HG03097 (cell line): ENCODE results near the gene RAB40C.
"Not testable (repeated sequence)": the region's sequence is repeated elsewhere in the genome, so short reads cannot be mapped to it uniquely, and the experiment has no call there.

Source experiments
- ATAC-seq: cut with Tn5 transposase; IDR thresholded peaks from one replicate; pipeline ENCODE4 v1.9.1; 2021; ENCODE audit not compliant: unreplicated experiment, low FRiP score

RAB40C gene

GRCh38 chr16:588889-589657 is 793 bp upstream of the RAB40C start:
- ATAC-seq: peak; percentile 65

DNA sequence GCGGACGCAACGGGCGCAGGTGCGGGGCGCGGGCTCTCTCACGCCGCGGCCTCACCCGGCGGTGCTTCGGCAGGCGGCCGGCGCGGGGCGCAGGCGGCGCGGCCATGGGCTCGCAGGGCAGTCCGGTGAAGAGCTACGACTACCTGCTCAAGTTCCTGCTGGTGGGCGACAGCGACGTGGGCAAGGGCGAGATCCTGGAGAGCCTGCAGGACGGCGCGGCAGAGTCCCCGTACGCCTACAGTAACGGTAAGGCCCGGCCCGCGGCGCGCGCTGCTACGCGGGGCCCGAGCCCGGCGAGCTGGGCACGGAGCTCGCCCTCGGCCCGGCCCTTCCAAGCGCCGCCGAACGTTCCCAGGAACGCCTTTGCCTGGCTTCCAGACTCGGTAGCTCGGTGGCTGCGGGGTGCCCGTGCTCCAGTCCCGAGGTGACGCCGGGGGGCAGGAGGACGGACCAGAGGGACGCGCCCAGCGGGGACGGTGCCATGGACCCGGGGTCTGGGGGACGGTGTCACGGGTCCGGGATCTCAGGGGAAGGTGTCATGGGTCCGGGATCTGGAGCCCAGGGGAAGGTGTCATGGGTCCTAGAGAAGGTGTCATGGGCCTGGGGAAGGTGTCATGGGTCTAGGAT is 435 bp downstream of the RAB40C start:
- ATAC-seq: peak; percentile 1

- no peak for ATAC-seq
These were observed 942 bp downstream of the RAB40C start for GRCh38 chr16:590815-591200.

- ATAC-seq: no peak
These were observed 1.4 kb downstream of the RAB40C start for GRCh38 chr16:591231-591630.

GRCh38 chr16:591892-592517 is 2.1 kb downstream of the RAB40C start:
- ATAC-seq: no peak

DNA sequence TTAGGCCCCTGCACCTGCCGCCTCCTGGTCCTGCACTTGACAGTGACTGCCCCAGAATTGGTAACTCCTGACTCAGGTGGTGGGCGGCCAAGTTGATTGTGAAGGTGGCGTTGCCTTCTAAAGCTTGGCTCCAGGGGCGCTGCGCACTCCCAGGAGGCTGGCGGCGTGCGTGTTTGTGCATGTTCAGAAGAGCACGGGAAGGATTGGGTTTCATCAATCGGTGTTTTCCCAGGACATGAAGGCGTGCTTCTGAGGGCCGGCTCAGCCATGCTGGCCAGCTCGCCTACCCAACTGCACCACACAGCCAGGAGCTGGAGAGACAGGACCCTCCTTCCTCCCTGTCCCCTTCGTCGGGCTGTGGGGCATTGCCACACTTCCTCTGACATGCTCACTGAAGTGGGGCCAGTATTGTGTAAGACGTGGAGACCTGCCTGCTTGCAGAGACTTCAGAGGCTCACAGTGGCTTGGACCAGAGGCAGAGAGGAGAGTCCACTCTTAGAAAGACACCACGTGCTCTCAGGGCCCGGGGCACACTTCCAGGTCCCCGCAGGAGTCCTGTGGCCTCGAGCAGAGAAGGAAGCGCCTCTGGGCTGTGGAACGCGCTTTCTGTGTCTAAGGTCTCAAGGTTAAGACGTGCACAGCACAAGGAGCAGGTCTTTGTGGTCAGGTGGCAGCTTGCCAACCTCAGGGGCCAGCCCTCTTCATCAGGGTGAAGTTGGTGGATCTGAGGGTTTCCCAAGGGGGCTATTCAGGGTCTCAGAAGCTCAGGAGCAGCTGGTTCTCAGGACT is 2.8 kb downstream of the RAB40C start:
- ATAC-seq: no peak

DNA sequence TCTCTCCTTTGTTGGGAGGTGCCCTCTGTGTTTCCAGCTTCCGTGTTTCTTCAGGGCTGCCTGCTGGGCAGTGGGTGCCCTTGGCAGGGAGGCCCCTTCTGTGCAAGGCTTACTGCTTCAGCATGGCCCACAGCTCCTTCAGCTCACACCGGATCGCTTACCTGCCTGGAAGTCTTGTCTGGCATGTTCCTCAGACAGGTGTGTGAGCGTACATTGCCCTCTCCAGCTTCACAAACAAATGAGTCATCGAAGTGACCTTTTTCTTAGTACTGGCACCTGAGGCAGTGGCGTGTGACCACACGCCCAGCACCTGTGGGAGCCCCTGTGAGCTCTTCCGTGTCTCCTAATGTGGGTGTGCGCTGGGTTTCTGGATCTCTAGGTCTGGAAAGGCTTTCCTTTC is 3.5 kb downstream of the RAB40C start:
- ATAC-seq: no peak

DNA sequence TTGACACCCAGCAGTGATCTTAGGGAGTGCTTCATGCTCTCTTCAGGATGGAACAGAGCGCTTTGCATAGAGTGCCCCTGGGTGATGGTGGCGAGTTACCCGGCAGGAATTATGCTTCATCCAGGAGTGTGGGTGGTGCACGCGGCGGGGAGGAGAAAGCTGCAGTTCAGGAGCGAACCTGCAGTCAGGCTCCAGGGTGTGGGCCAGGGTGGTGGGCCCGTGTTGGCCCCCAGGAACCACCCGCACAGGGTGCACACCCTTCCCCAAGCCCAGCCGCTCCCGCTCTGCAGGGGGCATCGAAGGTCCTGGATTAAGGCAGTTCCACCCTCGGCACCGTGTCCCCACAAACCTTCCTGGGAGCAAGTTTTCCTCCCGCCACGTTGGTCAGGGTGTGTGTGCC is 3.9 kb downstream of the RAB40C start:
- no peak for ATAC-seq

GRCh38 chr16:595094-595528 is 5.2 kb downstream of the RAB40C start:
- no peak for ATAC-seq

DNA sequence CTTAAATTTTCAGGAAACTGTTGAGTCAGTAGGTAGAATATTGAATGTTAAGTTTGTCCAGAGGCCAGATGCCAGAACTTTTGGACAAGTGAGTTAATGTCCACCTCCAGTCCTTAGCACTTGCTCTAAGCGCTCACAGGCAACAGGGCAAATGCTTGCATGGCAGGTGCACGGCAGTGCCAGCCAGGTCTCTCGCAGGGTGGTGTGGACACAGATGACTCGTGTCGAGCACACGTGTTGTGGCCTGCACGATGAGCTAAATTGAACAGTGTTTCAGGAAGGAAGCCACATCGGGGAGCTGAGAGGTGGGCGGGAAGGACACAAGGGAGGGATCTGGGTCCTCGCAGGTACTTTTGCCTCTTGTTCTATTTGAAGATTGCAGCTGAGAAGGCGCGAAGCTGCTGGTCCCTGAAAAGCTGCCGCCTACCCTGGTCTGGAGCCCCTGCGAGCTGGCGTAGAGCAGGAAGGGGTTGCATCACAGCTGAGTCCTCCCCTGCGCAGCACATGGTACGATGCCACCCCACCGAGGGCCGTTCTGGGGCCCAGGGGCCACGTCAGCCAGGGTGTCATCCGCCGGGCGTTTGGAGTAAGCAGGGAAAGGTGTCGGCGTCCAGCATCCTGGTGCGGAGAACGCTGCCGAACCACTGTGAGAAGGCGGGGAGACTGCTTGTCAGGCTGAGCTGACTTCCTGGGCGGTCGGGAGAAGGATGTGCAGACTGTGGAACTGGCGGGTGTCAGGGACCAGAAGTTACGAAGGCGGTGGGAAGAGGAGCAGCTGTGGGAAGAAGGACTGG is 6.3 kb downstream of the RAB40C start:
- ATAC-seq: no peak

DNA sequence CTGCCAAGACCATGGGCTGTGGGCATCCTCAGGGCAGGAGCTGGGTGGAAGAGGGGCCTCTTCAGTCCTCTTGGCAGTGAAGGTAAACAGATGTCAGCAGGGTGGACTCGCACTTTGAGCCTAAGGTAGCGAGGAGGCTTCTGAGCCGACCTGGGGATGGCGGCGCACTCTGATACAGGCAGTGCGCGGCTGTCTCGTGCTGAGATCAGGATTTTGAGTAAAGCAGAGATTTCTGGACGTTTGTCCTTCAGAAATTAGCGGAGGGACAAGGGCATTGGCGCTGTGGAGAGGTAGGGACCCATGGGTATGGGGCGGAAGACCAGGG is 6.8 kb downstream of the RAB40C start:
- ATAC-seq: no peak

GRCh38 chr16:597655-598054 is 7.8 kb downstream of the RAB40C start:
- not testable (repeated sequence) for ATAC-seq

DNA sequence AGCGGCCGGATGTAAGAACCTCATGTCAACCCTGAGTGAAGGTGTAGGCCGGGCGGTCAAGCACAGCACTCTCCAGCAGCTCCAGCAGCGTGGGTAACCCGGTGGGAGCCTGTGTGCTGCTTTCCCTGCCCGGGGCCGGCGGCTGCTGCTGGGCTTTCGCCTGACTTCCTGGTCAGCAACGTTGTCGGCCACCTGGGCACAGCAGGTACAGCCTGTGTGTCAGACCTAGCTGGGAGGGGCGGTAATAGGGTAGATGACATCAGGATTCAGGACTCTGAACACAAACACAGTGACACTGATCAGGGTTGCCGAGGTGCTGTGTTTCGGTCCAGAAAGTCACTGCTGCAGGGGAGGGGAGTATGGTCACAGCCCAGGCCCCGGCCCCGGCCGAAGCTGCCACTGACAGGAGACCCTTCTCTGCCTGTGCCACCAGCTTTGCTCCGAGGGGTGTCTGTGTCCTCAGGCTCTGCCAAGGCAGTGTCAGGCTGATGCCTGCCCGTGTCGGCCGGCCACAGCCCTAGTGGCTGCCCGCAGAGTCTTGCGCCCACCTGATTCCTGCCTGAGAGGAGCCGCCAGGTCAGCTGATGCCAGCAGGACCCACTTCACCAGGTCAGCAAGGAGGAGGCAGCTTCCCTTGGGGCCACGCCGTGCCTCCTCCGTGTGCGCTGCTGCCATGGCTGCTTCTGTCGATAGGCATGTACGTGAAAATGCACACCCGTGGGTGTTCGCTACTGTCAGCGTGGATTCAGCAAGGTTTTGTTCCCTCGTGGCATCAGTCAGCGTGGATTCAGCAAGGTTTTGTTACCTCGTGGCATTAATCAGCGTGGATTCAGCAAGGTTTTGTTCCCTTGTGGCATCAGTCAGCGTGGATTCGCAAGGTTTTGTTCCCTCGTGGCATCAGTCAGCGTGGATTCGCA is 9.2 kb downstream of the RAB40C start:
- no peak for ATAC-seq

DNA sequence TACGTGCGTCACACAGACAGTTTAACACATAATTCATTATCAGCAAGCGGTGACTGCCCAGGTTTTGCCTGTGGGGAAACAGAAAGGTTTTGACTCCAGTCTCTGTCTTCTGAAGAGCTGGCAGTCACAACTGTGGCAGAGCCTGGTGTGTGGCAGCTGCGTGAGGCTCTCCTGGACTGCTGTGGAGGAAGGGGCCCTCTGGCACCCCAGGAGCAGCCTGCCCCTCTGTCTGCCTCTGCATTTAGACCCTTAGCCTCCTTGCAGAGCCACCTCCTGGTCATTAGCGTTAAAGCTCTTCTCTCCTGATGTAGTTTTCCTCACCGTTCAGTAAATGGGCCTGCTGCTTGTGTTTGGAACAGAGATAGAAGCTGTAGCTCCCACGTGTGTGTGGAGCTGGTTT is 10.9 kb downstream of the RAB40C start:
- no peak for ATAC-seq

- no peak for ATAC-seq
These were observed 14.1 kb downstream of the RAB40C start for GRCh38 chr16:603933-604332.

GRCh38 chr16:606656-607307 is 16.9 kb downstream of the RAB40C start:
- no peak for ATAC-seq

DNA sequence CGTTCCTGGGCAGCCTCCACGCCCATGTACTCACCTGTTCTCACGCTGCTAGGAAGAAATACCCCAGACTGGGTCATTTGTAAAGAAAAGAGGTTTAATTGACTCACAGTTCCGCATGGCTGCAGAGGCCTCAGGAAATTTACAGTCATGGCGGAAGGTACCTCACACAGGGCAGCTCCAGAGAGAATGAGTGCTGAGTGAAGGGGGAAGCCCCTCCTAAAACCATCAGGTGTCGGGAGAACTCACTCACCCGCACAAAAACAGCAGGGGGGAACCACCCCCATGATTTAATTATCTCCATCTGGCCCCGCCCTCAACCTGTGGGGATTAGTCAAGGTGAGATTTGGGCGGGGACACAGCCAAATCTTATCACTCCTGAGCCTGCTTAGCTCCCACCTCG is 18.2 kb downstream of the RAB40C start:
- ATAC-seq: no peak

- ATAC-seq: no peak
These were observed 19.4 kb downstream of the RAB40C start for GRCh38 chr16:609316-609715.

DNA sequence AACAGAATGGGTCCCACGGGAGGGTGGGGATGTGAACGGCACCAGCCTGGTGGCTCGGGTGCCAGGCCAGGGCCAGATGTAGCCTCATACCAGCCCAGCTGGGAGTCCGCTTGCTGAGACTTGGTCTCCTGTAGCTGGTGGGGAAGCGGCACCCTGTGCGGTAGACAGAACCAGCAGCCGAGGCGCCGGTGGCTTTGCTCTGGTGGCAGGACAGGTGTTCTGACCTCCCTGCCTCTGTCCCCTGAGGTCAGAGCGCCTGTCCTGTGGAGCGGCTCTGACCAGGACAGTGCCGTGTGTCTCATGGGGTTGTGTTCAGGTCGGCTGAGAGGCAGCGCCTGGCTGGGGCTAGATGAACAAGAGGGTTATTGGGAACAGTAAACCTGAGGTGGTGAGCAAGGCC is 20.1 kb downstream of the RAB40C start:
- no peak for ATAC-seq
